ENCODE results near the gene AOAH.
A peak's percentile ranks its signal among the peaks of the same experiment; 100 is the strongest.

AOAH gene

GRCh38 chr7:36690514-36691187, 33.6 kb downstream of the AOAH start:
- no peak for DNase-seq

GRCh38 chr7:36690041-36690440, 34.3 kb downstream of the AOAH start:
- DNase-seq: no peak

DNA sequence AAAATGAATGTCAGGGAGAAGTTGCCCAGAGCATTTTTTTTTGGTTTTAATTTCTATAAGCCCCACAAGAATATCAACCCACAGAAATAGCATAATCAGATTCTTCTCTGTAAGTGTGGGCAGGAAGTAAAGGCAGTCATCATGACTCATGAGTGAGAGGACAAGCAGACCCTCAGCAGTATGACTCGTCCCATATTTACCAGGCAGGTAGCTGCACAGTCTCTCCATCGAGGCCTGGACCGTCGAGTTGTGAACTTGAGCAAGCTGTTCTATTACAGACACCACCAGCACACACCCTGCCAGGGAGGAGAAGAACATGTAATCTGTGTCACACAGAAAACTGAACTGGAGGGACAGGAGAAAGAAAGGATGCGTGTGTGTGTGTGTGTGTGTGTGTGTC, 37.8 kb downstream of the AOAH start:
- no peak for DNase-seq

DNA sequence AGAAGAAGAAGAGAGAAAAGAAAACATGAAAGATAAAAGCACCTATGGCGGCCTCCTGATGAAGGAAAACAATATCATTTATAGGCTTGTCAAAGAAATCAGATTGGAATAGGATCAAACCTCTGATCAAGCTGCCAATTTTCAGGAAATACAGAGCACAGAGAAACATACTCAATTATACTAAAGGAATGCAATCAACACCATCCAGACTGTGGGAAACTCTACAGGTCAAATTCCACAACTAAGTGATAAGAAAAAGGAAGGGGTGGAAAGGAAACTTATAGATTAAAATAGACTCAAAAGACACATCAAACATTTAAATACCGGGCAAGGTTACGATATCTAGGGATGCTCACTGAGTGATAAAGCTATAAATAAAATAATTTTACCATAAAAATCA, 39.3 kb downstream of the AOAH start:
- DNase-seq: no peak

DNA sequence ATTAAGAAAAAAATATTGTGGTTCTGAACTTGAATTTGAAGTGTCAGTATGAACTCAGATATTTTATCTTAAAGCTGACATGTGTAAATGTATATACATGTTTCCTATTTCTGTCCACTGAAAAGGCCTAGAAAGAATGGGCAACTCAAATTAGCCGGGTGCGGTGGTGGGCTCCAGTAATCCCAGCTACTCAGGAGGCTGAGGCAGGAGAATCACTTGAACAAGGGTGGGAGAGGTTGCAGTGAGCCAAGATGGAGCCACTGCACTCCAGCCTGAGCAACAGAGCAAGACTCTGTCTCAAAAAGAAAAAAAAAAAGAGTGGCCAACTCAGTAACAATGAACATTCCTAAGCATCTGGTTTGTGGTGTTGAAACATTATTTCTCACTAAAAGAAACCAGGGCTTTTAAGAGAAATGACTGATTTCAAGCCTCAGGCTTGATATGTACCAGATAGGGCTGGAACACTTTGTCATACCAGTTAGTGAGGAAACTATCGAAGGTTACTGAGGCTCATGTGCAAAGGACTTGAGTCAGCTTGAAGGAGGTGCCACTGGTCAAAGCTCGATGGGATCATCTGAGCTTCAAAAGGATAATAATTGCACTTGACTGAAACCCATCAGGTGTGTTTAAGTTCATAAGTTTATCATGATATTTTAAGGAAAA, 40.5 kb downstream of the AOAH start:
- no peak for DNase-seq

GRCh38 chr7:36683111-36683510, 41.2 kb downstream of the AOAH start:
- no peak for DNase-seq

DNA sequence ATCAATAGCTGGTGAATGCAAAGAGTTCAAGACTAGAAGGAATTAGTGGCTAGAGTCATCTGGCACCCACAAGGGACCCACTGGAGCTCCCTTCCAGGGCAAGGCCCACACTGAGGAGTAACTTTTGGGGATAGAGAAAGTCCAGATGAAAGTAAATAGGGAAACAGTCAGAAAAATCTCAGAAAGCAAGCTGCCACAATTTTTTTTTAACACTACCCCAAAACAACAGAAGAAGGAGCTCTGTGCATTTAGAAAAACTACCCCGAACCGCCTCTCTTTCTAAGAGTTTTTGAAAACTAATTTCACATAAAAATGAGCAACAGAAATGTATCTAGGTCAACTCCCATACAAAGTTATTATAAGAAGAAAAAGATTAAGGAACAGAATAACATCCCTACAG, 42.2 kb downstream of the AOAH start:
- no peak for DNase-seq

DNA sequence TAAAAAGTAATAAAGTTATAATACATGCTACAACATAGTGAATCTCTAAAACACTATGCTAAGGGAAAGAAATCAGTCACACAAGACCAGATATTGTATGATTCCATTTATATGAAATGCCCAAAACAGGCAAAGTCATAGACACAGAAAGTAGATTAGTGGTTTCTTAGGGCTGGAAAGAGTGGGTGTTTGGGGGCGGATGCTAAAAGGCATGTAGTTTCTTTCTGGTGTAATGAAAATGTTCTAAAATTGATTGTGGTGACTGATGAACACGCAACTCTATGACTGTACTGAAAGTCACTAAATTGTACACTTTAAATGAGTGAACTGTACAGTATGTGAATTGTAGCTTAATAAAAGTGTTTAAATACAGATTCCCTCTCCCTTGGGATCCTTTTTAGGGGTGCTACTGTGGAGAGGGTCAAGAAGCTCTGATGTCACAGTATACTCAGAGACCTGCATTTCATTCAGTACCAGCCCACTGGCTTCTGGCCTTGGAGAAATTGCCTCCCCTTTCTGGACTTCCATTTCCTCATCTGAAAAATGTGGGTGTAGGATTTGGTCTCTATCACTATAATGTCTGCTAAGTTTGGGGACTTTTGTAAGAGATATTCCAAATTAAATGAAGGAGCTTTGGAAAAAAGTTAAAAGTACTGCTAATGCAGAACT, 46.4 kb downstream of the AOAH start:
- DNase-seq: no peak

- no peak for DNase-seq
Measured at GRCh38 chr7:36673703-36674102, 50.6 kb downstream of the AOAH start.

- DNase-seq: no peak
Measured at GRCh38 chr7:36671432-36671829, 52.9 kb downstream of the AOAH start.

GRCh38 chr7:36670585-36671431, 53.5 kb downstream of the AOAH start:
- peak; percentile 59 for DNase-seq

DNA sequence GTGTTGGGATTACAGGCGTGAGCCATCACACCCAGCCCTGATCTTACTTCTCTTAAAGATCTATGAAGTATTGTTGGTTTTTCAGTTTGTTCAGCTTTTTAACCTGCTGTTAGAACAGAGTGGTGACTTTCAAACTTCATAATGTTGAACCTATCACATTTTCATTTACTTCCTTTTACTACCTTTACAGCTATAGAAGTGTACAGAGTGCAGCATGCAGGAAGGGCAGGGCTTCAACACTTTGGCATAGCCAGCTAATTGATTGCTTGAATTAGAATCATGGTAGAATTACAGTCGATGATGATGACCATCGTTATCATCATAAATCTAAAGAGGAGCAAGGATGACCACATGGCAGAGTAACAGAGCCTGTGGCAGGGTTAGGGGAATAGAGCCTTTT, 55.5 kb downstream of the AOAH start:
- DNase-seq: no peak

DNA sequence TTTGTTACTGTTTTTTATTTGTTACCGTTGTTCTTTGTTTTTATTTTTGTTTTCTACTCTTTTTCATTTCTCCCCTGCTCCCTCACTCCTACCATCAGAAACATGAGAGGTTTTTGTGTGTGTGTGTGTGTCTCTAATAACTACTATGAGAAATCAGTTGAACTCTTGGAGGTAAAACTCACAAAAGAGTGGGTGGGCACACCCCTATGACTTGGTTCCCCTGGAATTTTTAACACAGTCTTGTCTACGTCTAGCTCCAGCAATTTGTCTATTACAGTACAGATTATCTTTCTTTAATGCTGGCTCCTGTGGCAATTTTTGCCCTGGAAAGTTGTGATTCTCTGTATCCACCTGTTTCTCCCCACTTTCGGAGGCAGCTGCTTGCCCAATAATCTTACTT, 56.2 kb downstream of the AOAH start:
- DNase-seq: no peak

DNA sequence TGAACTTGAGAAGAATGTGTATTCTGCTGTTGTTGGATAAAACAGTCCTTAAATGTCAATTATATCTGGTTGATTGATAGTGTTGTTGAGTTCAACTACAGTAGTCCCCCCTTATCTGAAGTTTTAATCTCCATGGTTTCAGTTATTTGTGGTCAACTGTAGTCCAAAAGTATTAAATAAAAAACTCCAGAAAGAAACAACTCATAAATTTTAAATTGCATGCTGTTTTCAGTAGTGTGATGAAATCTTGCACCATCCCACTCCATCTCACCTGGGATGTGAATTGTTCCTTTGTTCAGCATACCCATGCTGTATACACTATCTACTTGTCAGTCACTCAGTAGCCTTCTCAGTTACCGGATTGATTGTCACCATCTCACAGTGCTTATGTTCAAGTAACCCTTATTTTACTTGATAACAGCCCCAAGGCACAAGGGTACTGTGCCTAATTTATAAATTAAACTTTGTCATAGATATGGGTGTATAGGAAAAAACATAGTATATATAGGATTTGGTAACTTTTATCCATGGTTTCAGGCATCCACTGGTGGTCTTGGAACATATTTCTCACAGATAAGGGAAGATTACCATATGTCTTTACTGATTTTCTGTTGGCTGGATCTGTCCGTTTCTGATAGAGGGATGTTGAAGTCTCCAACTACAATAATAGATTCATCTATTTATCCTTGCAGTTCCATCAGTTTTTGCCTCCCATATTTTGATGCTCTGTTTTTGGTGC, 57.1 kb downstream of the AOAH start:
- DNase-seq: no peak

DNA sequence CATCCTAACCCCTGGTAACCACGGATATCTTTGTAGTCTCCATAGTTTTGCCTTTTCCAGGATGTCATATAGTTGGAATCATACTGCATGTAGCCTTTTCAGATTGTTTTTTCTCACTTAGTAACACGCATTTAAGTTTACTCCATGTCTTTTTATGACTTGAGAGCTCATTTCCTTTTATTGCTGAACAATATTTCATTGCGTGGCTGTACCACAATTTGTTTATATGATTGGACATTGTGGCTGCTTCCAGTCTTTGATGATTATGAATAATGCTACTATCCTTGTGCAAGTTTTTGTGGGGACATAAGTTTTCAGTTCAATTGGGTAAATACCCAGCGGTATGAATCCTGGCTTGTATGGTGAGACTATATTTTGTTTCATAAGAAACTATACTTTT, 60.8 kb downstream of the AOAH start:
- DNase-seq: no peak

GRCh38 chr7:36661135-36661840, 63.0 kb downstream of the AOAH start:
- no peak for DNase-seq

DNA sequence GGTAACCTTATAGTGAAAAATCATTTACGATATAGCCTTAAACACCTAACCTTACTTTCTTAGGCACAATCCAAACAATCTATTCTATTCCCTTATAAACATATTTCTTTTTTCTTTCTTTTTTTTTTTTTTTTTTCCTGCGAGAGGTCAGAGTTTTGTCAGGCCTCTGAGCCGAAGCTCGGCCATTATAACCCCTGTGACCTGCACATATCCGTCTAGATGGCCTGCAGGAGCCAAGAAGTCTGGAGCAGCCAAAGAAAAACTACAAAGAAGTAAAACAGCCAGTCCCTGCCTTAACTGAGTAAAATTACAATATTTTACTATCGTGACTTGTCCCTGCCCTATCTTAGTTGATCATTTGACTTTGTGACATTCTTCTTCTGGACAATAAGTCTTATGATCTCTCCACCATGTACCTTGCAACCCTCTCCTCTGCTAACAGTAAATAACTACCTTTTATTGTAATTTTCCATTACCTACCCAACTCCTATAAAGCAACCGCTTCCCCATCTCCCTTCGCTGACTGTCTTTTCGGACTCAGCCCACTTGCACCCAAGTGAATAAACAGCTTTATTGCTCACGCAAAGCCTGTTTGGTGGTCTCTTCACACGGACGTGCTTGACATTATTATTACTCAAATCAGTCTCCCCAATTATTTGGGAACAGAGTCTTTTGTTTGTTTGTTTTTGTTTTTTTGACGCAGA, 64.5 kb downstream of the AOAH start:
- DNase-seq: no peak

DNA sequence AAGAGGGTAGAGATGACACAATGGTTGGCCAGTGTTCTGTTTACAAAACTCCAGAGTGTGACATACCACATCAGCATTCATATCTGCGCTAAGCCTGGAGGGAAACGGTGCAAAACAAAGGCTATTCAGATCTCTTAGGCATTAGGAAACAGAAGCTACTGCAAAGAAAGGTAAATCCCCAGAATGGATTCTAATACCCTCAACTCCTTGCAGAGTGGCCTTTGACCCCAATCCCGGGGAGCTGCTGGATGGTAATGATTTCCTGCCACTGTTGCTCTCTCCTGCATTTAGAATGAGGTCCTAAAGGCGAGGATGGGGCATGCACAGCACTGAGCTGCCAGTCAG, 65.2 kb downstream of the AOAH start:
- no peak for DNase-seq

DNA sequence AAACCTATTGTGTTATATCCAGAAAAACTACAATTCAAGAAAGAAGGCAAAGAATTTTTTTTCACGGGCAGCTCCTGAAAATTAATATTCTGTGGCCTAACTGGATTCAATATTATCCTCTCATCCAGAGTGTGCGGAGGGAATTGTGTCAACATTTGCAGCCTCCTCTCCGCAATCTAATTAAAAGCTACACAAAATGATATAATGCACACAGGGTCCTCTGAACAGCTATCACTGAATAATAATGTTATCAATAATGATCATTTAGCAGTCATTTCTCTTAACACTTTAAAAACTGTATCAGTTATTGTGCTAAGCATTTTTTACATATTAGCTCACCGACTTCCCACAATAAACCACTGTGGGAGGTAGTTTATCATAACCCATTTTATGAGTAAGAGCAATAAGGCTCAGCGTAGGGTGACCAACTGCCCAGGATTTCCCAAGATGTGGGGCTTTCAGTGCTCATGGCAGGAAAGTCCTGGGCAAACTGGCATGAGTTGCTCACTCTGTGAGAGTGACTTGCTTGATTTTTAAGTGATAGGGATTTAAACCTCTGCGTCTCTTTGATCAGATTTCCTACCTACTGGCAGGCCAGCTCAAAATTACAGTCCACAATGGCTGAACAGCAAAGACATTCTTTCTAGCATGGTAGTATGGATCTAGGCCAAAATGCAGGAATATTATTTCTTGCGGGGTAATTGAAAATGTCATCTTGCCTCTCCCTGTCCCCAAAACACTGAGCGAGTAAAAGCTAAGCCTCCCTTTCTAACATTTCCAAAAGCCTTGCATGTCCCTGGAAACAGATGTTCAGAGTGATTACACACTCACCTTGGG, 65.7 kb downstream of the AOAH start:
- no peak for DNase-seq

GRCh38 chr7:36657036-36657660, 67.1 kb downstream of the AOAH start:
- no peak for DNase-seq

All from CD4-positive, alpha-beta T cell treated with Interleukin-15 for 1 hour (primary cell).